RPMI8226 (cell line): Measurements from ENCODE around the gene BASP1.
"Not testable (repeated sequence)": the region's sequence is repeated elsewhere in the genome, so short reads cannot be mapped to it uniquely, and the experiment has no call there.

Experiments used
- DNase-seq: peaks from one replicate; pipeline ENCODE4 v3.0.0-alpha.2; 2015

The BASP1 gene

DNA sequence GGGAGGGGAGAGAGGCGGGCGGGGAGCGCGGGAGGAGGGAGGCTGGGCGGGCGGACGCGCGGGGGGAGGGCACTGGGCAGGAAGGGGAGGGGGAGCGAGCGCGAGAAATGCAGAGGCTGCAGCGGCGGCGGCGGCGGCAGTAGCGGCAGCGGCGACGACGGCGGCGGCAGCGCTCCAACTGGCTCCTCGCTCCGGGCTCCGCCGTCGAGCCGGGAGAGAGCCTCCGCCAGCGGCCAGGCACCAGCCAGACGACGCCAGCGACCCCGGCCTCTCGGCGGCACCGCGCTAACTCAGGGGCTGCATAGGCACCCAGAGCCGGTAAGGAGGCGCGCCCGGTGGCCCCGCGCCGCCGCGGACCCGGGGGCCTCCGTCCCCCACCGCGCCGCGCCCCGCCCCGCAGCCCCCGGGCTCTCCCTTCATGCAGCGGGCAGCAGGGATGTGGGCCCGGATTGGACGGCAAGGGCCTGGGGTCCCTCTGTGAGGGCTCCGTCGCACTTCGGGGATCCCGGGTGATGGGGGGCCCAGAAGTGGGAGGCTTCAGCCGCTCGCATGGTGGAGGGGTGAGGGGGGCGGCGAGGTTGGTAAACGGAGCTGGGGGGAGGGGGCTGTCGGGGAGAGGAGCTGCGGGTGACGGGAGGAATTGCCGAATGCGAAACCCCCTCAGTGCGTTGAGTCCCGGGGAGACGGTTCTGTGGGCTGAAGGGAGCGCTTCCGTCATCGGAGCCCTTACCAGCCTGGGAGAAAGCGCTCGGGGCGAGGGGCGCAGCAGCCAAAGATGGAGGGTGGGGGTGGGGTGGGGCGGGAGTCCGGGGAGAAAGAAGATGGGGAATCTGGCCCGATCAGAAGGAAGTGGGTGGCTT is at the start of gene BASP1:
Gene BASP1, plus strand, starts transcription at position 139 of the 860 bp plus-strand sequence. CDS start 57,586 bp downstream, outside the sequence.
- peak; percentile 37 for DNase-seq

GRCh38 chr5:17169507-17169906 is 47.9 kb upstream of the BASP1 start:
- DNase-seq, result no peak

- no peak for DNase-seq
These were observed 44.6 kb upstream of the BASP1 start for GRCh38 chr5:17172791-17173190.

DNA sequence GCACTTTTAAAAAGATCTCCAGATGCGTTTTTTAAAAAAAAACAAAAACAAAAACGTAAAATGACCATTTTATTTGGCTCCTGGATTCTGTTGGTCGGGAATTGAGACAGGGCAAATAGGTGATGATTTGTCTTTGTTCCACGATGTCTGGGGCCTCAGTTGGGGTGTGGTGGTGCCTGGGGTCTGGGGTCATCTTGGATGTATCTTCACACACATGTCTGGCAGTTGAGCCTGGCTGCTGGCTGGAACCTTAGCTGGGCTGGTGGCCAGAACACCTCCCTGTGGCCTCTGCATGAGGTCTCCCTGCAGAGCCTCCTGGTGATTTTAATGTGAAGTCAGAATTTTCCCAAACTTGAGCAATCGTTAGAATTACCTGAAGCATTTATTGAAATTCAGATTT is 42.5 kb upstream of the BASP1 start:
- DNase-seq, result no peak

- DNase-seq, result no peak
These were observed 39.7 kb upstream of the BASP1 start for GRCh38 chr5:17177501-17178372.

GRCh38 chr5:17178373-17178675 is 39.1 kb upstream of the BASP1 start:
- no peak for DNase-seq

GRCh38 chr5:17180330-17180843 is 37.0 kb upstream of the BASP1 start:
- no peak for DNase-seq

DNA sequence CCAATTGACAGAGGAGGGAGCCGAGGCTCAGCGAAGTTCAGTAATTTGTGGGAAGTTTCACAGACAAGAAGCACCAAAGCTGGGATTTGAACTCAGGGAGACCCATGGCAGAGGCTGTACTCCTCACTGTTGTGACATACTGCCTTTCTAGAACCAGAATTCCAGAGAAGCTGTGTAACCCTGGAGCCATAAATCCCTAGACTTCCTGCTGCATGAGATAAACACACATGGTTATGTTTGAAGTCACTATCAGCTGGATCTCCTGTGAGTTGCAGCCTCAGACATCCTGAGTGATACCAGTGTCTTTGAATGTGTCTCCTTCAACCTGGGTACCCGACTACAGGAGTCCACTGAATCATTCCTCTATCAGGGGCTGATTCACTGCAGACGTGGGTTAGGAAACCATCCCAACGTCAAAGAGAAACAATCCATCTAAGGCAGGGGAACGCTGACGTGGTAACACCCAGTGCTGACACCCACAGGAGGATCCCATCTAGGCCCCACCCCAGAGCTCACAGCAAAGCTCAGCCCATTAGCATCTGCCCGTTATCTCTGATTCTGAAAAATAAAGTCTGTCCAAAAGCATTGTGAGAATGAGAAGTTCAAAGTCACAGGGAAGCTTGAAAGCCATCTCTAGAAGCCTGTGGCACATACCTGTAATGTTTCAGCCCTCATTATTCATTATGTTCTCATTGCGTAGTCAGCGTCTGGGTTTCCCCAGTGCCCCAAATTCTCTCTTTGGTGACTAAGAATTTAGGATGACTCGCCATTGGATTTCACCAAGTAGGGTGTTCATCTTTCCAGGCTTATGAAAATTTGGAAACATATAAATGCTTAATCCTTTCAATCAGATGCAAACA is 36.3 kb upstream of the BASP1 start:
- DNase-seq, result no peak

GRCh38 chr5:17182494-17182893 is 34.9 kb upstream of the BASP1 start:
- DNase-seq, result no peak

DNA sequence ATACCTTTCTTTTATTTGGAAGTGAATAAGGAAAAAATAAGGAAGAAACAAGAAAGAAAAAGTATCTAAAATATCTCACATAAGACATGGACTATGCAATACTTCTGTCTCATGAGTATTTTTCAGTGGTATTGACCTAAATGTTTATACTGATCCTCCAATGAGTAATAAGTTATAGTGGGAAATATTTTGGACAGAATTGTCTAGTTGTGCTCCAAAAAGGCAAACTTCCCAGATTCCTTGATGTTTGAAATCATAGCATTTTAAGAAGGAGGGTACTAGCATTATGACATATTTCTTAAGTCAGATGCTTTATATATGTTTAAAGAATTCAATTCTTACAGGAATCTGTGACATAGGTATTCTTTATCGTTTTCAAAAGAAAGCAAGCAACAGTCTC is 34.5 kb upstream of the BASP1 start:
- no peak for DNase-seq

DNA sequence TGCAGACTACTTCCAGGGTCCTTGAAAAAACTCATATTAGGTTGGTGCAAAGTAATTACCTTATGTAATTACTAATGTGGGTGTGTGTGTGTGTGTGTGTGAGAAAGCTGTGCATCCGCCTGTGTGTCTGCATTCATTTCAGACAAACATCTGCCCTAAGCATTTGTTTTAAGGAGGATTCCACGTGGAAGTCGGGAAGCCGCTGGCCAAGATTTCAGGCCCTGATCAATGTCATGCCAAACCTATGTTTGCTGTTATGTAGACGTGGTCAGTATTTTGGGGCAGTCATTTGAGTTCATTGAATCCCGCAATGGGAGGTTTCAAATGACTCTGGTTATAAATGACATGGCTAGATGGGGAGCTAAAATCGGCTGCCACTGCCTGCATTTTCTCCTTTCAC is 33.6 kb upstream of the BASP1 start:
- no peak for DNase-seq

DNA sequence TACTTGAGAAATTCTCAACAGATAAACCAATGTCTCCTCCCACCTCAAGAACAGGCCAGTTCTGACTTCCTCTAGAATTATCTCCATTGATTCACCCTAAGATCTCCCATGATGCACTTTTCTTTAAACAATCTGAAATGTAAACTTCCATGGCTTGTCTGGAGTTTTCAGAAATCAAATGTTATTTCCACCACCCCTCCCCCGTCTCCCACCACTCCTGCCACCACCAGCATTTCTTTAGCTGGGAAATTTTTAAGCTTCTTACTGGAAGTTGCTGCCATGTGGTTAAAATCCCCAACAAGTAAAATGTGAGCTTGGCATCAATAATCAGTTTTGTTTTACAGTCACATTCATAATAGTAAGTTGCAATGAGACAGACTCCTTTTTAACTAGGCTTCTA is 32.8 kb upstream of the BASP1 start:
- no peak for DNase-seq

GRCh38 chr5:17185349-17185748 is 32.1 kb upstream of the BASP1 start:
- DNase-seq, result no peak

DNA sequence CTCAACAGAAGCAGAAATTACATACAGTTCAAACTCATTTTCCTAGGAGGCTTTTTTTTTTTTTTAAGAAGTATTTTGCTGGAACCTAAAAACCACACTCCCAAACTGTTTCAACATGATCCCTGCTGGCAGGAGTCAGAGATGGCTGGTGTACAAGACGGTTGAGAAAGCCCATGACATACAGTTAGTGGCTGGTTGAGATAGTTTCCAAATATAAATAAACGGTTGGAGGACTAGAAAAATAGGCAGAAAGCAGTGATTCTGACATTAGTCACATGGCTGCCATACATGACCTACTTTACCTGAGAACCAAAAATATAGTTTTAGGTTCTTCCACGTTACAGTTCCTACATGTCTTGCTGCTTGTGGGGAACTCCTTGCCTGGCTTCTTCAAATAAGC is 31.7 kb upstream of the BASP1 start:
- DNase-seq, result no peak

GRCh38 chr5:17186256-17186655 is 31.2 kb upstream of the BASP1 start:
- no peak for DNase-seq

- DNase-seq, result no peak
These were observed 30.2 kb upstream of the BASP1 start for GRCh38 chr5:17187011-17187785.

DNA sequence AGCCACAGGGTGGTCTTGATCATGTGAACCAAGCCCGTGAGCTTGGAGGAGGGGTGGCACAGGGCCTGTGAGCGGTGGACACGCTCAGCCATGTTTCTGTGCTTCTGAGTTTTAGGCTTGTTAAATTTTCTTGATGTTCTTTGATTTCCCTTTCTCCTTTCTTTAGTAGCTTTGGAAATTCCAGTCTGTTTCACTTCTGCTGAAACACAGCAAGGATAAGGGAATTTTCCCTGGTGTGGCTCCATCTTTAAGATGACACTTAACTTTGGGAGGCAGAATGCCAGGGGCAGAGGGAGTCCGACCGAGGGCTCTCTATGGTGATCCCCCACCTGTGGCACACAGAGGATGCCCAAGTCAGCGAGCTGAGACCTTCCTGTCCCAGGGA is 29.7 kb upstream of the BASP1 start:
- DNase-seq, result no peak

DNA sequence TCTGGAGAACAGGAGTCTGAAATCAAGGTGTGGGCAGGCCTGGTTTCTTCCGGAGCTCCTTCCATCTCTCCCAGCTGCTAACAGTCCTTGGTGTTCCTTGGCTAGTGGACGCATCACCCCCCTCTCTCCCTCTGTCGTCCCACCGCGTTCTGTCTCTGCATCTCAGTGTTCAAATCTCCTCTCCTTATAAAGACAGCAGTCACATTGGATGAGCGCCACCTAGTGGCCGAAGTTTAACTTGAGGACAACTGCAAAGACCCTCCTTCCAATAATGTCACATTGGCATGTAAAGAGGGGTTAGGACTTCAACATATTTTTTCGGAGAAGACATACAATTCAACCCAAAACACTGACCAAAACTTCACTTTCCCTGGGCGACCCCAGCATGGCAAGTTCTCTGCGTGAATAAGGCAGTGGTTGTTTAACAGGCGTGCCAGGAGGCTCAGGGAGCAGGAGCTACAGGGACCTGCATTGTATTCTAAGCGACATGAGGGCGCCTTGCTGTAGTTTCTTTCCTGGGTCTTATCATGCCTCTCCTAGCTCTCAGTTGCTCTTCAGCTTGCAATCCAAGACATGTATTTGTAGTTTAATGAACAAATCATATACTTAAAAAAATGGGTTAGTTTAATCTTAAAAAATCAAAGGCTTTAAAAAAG is 27.9 kb upstream of the BASP1 start:
- DNase-seq, result peak; percentile 64

DNA sequence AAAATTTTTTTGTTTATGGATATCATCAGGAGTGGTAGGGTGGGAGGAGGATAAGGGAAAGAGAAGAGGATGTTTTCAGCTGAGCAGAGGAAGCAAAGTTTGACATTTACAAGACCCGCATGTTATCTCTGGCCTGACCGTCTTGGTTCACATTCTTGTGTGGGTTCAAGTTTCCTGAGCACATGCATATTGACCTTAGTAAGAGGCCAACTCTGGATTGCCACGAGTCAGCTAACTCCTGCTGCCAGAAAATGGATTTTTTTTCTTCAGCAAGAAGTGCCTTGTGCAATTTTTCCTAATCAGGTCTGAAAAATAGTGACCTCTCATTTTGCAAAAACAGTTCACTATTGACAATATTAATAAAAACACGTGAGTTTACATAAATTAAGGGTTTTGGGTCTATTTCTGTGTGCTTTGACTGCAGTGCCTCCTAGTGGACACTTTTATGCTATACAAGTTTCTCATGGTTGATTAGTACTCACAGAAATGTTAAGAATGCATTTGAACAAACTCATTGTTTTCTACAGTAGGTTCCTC is 27.1 kb upstream of the BASP1 start:
- peak; percentile 23 for DNase-seq

- DNase-seq, result no peak
These were observed 26.5 kb upstream of the BASP1 start for GRCh38 chr5:17190799-17191391.

DNA sequence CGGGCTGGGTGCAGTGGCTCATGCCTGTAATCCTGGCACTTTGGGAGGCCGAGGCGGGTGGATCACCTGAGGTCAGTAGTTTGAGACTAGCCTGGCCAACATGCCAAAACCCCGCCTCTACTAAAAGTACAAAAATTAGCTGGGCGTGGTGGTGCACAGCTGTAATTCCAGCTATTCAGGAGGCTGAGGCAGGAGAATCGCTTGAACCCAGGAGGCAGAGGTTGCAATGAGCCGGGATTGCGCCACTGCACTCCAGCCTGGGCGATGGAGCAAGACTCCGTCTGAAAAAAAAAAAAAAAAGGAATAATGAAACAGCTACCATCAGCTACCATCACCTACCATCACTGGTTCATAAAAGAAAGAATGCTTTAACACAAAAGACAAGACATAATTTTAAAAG is 25.9 kb upstream of the BASP1 start:
- DNase-seq, result not testable (repeated sequence)
